Esophagus squamous epithelium (tissue), 4 donors: ENCODE data around the gene RALGAPB.

Experiments
- POLR2A ChIP-seq, 4 donors: fragments of 450-650 bp; IDR thresholded peaks; one replicate each; pipeline ENCODE4 v1.6.1; 2017; ENCODE audit warnings: antibody characterized with exemption in 4 of 4, mild to moderate bottlenecking in 4 of 4, moderate library complexity in 3 of 4
- TF ChIP-seq, protein P1 (sequence below), 6 experiments: fragments of 450-650 bp in 4 of 6; fragments of 200-600 bp in 2 of 6; sonication (generic) in 2 of 6; IDR thresholded peaks; one replicate each; pipeline ENCODE4 v1.5.1; 2016 to 2019; ENCODE audit warnings: antibody characterized with exemption in 6 of 6, mild to moderate bottlenecking in 4 of 6, moderate library complexity in 4 of 6

DNA sequence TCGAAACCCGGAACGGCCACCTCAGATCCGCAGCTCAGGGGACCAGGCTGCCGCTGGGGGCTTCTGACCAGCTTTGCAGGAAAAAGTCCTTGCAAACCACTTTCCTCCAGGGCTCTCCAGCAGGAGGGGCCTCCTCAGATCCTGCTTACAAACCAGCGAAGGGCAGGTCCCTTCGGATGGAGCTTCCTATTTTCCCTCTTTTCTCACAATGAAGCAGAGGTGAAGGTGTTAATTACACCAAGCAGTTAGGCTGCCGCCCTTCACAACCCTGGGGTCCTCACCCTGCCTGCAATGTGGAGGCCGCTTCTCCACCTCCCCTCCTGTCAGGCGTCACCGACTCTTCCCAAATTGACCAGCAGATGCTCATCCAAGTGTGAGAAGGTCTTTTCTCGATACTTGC, 134.7 kb downstream of the RALGAPB start:
- TF ChIP-seq, protein P1, sequence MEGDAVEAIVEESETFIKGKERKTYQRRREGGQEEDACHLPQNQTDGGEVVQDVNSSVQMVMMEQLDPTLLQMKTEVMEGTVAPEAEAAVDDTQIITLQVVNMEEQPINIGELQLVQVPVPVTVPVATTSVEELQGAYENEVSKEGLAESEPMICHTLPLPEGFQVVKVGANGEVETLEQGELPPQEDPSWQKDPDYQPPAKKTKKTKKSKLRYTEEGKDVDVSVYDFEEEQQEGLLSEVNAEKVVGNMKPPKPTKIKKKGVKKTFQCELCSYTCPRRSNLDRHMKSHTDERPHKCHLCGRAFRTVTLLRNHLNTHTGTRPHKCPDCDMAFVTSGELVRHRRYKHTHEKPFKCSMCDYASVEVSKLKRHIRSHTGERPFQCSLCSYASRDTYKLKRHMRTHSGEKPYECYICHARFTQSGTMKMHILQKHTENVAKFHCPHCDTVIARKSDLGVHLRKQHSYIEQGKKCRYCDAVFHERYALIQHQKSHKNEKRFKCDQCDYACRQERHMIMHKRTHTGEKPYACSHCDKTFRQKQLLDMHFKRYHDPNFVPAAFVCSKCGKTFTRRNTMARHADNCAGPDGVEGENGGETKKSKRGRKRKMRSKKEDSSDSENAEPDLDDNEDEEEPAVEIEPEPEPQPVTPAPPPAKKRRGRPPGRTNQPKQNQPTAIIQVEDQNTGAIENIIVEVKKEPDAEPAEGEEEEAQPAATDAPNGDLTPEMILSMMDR (IDR thresholded peaks at IDR 0.05) = no peak
- no peak for TF ChIP-seq POLR2A (IDR thresholded peaks at IDR 0.05)
